GM12875 (cell line): Measurements from ENCODE around the gene CCDC178.

Experiments used
- H3K4me3 ChIP-seq: one replicate; pipeline ENCODE4 v1.5.1; 2011; ENCODE audit warnings: low read depth, low read length, control low read depth
- TF ChIP-seq, protein P1 (sequence below): IDR thresholded peaks from 2 replicates; pipeline ENCODE4 v1.5.1; 2011; ENCODE audit warnings: low read depth, mild to moderate bottlenecking, control low read depth, inconsistent platforms, low read length, moderate library complexity, borderline replicate concordance; ENCODE audit not compliant: insufficient read depth

Gene CCDC178

DNA sequence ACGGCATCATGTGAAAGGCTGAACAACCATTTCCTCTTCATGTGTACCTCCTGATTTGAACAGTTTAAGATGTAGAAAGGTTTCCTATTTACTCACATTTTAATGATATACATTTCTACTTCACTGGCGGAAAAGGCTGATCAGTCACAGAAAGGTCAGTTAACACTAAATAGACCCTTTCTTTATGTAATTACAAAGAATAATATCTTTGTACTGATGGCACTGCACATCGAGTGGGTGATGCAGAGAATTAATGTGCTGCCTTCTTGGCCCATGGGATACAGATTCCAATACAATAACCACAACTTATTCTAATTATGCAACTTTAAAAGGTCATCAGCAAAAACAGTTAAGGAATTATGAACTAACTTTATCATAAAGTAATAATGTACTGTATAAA lies 339.2 kb downstream of the CCDC178 start:
- TF ChIP-seq, protein P1, sequence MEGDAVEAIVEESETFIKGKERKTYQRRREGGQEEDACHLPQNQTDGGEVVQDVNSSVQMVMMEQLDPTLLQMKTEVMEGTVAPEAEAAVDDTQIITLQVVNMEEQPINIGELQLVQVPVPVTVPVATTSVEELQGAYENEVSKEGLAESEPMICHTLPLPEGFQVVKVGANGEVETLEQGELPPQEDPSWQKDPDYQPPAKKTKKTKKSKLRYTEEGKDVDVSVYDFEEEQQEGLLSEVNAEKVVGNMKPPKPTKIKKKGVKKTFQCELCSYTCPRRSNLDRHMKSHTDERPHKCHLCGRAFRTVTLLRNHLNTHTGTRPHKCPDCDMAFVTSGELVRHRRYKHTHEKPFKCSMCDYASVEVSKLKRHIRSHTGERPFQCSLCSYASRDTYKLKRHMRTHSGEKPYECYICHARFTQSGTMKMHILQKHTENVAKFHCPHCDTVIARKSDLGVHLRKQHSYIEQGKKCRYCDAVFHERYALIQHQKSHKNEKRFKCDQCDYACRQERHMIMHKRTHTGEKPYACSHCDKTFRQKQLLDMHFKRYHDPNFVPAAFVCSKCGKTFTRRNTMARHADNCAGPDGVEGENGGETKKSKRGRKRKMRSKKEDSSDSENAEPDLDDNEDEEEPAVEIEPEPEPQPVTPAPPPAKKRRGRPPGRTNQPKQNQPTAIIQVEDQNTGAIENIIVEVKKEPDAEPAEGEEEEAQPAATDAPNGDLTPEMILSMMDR, result no peak
- no peak overlapping the region for H3K4me3 ChIP-seq

GRCh38 chr18:33099626-33100025 lies 340.9 kb downstream of the CCDC178 start:
- no peak overlapping the region for H3K4me3 ChIP-seq
- TF ChIP-seq, protein P1, result no peak

DNA sequence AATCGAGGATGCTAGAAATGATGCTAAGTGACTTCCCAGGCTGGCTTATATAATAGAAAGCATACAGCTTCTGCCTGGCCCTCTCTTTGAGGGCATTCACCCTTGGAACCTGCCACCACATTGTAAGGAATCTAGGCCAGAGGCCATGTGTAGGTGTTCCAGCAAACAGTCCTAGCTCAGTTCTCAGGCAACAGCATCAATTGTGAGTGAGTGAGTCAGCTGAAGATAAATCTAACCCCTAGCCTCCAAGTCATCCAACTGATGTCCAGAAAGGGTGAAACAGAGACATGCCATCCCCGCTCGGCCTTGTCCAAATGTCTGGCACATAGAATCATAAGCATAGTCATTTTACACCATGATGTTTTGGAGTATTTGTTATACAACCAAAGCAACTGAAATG lies 343.4 kb downstream of the CCDC178 start:
- TF ChIP-seq, protein P1, result no peak
- H3K4me3 ChIP-seq, result no peak overlapping the region

DNA sequence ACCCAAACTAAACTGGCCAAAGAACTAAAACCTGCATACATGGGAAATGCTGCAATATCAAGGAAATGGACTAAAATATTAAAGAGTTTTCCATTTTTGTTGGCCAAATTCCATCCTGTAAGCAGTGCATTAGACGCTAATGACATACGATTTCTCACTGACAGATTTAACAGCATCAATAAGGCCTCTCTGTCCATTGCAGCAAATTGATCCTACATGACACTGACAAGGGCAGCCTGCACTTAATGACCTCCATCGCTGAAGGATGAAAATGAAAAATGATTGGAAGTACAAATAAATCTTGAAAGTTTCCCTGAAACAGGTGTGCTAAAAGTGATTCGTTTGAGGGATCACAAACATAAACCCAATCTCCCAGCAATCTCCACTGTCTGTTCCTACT lies 350.1 kb downstream of the CCDC178 start:
- no peak overlapping the region for H3K4me3 ChIP-seq
- TF ChIP-seq, protein P1, result no peak

- no peak overlapping the region for H3K4me3 ChIP-seq
- TF ChIP-seq, protein P1, result no peak
Observed at GRCh38 chr18:33076601-33077000, 363.9 kb downstream of the CCDC178 start.

GRCh38 chr18:33074125-33074524 lies 366.4 kb downstream of the CCDC178 start:
- TF ChIP-seq, protein P1, result no peak
- no peak overlapping the region for H3K4me3 ChIP-seq

GRCh38 chr18:33062834-33063364 lies 377.6 kb downstream of the CCDC178 start:
- TF ChIP-seq, protein P1, result no peak
- no peak overlapping the region for H3K4me3 ChIP-seq
